Neural progenitor cell (in vitro differentiated cells): ENCODE data around the gene SMURF1. TPM values are rescaled to one million over a fixed set of nuclear protein-coding genes. Genes with fewer than 3 reads are reported as not detected.

Source experiments
- DNase-seq: peaks from one replicate; pipeline ENCODE4 v3.0.0-alpha.2; 2016; ENCODE audit warnings: low spot score
- H2AFZ ChIP-seq: fragments of 200-600 bp; sonication (generic); replicated peaks from 2 replicates; pipeline ENCODE4 v1.6.1; 2016; ENCODE audit warnings: antibody characterized with exemption
- H3F3A ChIP-seq: fragments of 200-600 bp; sonication (generic); 2 replicates; pipeline ENCODE4 v1.6.1; 2016; ENCODE audit warnings: antibody characterized with exemption, low read depth
- H3K27ac ChIP-seq: fragments of 200-600 bp; sonication (generic); 2 replicates; pipeline ENCODE4 v1.5.1; 2016; ENCODE audit warnings: mild to moderate bottlenecking
- H3K27me3 ChIP-seq: fragments of 200-600 bp; sonication (generic); 2 replicates; pipeline ENCODE4 v1.6.1; 2016; ENCODE audit warnings: mild to moderate bottlenecking, moderate library complexity
- H3K36me3 ChIP-seq: fragments of 200-600 bp; sonication (generic); 2 replicates; pipeline ENCODE4 v1.5.1; 2016
- H3K4me1 ChIP-seq: fragments of 200-600 bp; sonication (generic); 2 replicates; pipeline ENCODE4 v1.6.1; 2016; ENCODE audit warnings: mixed run types
- H3K4me2 ChIP-seq: fragments of 200-600 bp; sonication (generic); 2 replicates; pipeline ENCODE4 v1.6.1; 2016
- H3K4me3 ChIP-seq: fragments of 200-600 bp; sonication (generic); 2 replicates; pipeline ENCODE4 v1.5.1; 2016
- H3K79me2 ChIP-seq: fragments of 200-600 bp; sonication (generic); 2 replicates; pipeline ENCODE4 v1.6.1; 2016; ENCODE audit warnings: low read depth
- H3K9ac ChIP-seq: fragments of 200-600 bp; sonication (generic); 2 replicates; pipeline ENCODE4 v1.6.1; 2016
- H3K9me3 ChIP-seq: fragments of 200-600 bp; sonication (generic); 2 replicates; pipeline ENCODE4 v1.5.1; 2016; ENCODE audit warnings: low read depth
- H4K20me1 ChIP-seq: fragments of 200-600 bp; sonication (generic); 2 replicates; pipeline ENCODE4 v1.6.1; 2016; ENCODE audit warnings: low read depth
- H3K27ac Mint-ChIP-seq: 3 replicates; pipeline ENCODE4 v1.8.0; 2021; ENCODE audit warnings: mixed read lengths
- H3K27me3 Mint-ChIP-seq: 2 replicates; pipeline ENCODE4 v1.8.0; 2022; ENCODE audit warnings: low read depth, mild to moderate bottlenecking, inconsistent platforms, moderate library complexity, mixed read lengths; ENCODE audit not compliant: insufficient read depth
- H3K36me3 Mint-ChIP-seq: 3 replicates; pipeline ENCODE4 v1.8.0; 2021; ENCODE audit warnings: mixed read lengths
- H3K4me1 Mint-ChIP-seq: 3 replicates; pipeline ENCODE4 v1.8.0; 2021; ENCODE audit warnings: mixed read lengths
- H3K4me3 Mint-ChIP-seq: 3 replicates; pipeline ENCODE4 v1.8.0; 2021; ENCODE audit warnings: mild to moderate bottlenecking, moderate library complexity, mixed read lengths
- H3K9me3 Mint-ChIP-seq: 3 replicates; pipeline ENCODE4 v1.8.0; 2020; ENCODE audit warnings: mixed read lengths
- EZH2 ChIP-seq: fragments of 200-600 bp; sonication (generic); IDR thresholded peaks from 2 replicates; pipeline ENCODE4 v1.6.1; 2017; ENCODE audit warnings: antibody characterized with exemption, mild to moderate bottlenecking, moderate library complexity
- EZH2phosphoT487 ChIP-seq: fragments of 200-600 bp; sonication (generic); IDR thresholded peaks from 2 replicates; pipeline ENCODE4 v1.6.1; 2017; ENCODE audit warnings: antibody characterized with exemption
- total RNA-seq: library from RNA; depleted of rRNA; stranded (reverse); fragments of >200 nt; gene quantifications from 2 replicates; pipeline ENCODE4 v1.2.3, GENCODE V29; 2015; ENCODE audit warnings: low replicate concordance
- TF ChIP-seq, protein P1 (sequence below): fragments of 200-600 bp; sonication (generic); IDR thresholded peaks from 2 replicates; pipeline ENCODE4 v1.5.1; 2017; ENCODE audit warnings: antibody characterized with exemption, mild to moderate bottlenecking

The SMURF1 gene
- total RNA-seq, 1 donor from 2014 or later, result 31.0 TPM

DNA sequence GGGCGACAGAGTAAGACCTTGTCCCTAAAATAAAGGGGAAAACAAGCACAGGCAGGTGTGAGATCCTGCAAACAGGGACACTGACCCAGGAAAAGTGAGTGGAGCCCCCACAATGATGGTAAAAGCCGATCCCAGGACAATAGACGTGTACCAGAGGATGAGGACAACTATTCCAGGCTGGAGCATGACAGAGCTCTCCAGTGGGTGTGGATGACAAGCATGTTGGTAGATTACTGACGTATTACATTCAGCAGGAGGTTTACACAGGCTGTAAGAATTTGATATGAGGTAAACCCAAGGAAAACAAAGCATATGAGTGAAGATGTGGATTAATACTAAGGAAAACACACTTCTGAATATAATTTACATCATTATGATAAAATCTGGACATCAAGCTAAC is 27.8 kb upstream of the SMURF1 start:
- H3K9ac ChIP-seq, result no peak overlapping the region
- no peaks in the 10 kb centered on the region for H3K36me3 ChIP-seq
- no peaks in the 10 kb centered on the region for H3K79me2 ChIP-seq
- no peaks in the 10 kb centered on the region for H4K20me1 ChIP-seq
- no peak overlapping the region for H3K27ac ChIP-seq
- no peak overlapping the region for H3K27ac Mint-ChIP-seq
- no peak for DNase-seq
- H3F3A ChIP-seq, result no peaks in the 10 kb centered on the region
- TF ChIP-seq EZH2 (no peak), EZH2phosphoT487 (no peak)
- TF ChIP-seq, protein P1, sequence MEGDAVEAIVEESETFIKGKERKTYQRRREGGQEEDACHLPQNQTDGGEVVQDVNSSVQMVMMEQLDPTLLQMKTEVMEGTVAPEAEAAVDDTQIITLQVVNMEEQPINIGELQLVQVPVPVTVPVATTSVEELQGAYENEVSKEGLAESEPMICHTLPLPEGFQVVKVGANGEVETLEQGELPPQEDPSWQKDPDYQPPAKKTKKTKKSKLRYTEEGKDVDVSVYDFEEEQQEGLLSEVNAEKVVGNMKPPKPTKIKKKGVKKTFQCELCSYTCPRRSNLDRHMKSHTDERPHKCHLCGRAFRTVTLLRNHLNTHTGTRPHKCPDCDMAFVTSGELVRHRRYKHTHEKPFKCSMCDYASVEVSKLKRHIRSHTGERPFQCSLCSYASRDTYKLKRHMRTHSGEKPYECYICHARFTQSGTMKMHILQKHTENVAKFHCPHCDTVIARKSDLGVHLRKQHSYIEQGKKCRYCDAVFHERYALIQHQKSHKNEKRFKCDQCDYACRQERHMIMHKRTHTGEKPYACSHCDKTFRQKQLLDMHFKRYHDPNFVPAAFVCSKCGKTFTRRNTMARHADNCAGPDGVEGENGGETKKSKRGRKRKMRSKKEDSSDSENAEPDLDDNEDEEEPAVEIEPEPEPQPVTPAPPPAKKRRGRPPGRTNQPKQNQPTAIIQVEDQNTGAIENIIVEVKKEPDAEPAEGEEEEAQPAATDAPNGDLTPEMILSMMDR, result no peak
- no peaks in the 10 kb centered on the region for H3K9me3 ChIP-seq
- no peaks in the 10 kb centered on the region for H3K36me3 Mint-ChIP-seq
- no peak overlapping the region for H2AFZ ChIP-seq
- no peaks in the 10 kb centered on the region for H3K27me3 ChIP-seq
- no peaks in the 10 kb centered on the region for H3K4me1 ChIP-seq
- H3K4me3 ChIP-seq, result no peak overlapping the region
- H3K9me3 Mint-ChIP-seq, result peaks cover 4% of the 10 kb centered on the region
- H3K4me3 Mint-ChIP-seq, result no peak overlapping the region
- H3K4me1 Mint-ChIP-seq, result no peaks in the 10 kb centered on the region
- peaks cover 5% of the 10 kb centered on the region for H3K27me3 Mint-ChIP-seq
- no peak overlapping the region for H3K4me2 ChIP-seq

DNA sequence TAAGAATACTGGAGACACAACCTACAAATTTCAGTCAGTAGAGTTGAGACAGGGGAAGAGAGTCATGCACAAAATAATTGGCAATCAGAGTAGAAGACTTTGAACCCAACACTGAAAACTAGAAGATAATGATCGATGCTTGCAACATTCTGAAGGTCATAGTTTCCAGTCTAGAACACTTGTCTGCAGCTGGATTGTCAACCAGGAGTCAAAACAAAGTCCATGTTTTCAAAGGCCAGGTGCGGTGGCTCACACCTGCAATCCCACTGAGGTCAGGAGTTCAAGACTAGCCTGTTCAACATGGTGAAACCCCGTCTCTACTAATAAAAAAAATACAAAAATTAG is 26.8 kb upstream of the SMURF1 start:
- no peaks in the 10 kb centered on the region for H4K20me1 ChIP-seq
- no peaks in the 10 kb centered on the region for H3K4me1 ChIP-seq
- H3K4me3 ChIP-seq, result no peak overlapping the region
- no peak overlapping the region for H3K9ac ChIP-seq
- H3K27ac Mint-ChIP-seq, result no peak overlapping the region
- H3K4me2 ChIP-seq, result no peak overlapping the region
- H3K27me3 ChIP-seq, result no peaks in the 10 kb centered on the region
- no peaks in the 10 kb centered on the region for H3F3A ChIP-seq
- TF ChIP-seq EZH2 (no peak), EZH2phosphoT487 (no peak)
- TF ChIP-seq, protein P1, result no peak
- no peaks in the 10 kb centered on the region for H3K79me2 ChIP-seq
- no peaks in the 10 kb centered on the region for H3K36me3 Mint-ChIP-seq
- no peak overlapping the region for H2AFZ ChIP-seq
- no peaks in the 10 kb centered on the region for H3K36me3 ChIP-seq
- H3K27me3 Mint-ChIP-seq, result peaks cover 5% of the 10 kb centered on the region
- no peak overlapping the region for H3K4me3 Mint-ChIP-seq
- DNase-seq, result no peak
- no peak overlapping the region for H3K27ac ChIP-seq
- H3K4me1 Mint-ChIP-seq, result no peaks in the 10 kb centered on the region
- no peaks in the 10 kb centered on the region for H3K9me3 ChIP-seq
- peaks cover 4% of the 10 kb centered on the region for H3K9me3 Mint-ChIP-seq

DNA sequence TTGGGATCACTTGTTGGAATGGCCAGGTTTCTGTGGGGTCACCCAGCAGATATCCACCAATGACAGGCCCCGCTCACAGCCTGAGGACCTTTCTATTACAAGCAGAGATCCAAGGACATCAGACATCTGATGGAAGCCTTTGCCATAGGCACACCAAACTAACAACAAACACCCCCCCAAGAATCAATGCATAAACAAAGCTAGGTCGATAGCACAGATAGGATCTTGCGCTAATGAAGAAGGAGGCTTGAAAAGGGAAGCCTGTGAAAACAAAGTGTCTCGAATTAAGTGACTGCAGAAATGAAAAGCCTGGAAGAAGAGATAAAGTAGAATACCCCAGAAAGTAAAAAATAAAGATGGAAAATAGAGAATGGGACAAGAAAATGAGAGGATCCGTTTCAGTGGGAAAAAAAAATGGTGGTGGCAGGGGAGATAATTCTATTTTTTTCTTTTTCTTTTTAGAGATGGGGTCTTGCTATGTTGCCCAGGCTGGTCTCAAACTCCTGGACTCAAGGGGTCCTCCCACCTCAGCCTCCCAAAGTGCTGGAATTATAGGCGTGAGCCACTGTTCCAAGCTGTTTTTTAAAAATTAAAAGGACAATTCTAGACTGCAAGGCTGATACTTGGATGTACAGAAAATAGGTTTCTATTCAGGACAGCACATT is 26.3 kb upstream of the SMURF1 start:
- no peaks in the 10 kb centered on the region for H3K9me3 ChIP-seq
- H3F3A ChIP-seq, result no peaks in the 10 kb centered on the region
- H4K20me1 ChIP-seq, result no peaks in the 10 kb centered on the region
- H3K36me3 ChIP-seq, result no peaks in the 10 kb centered on the region
- no peak overlapping the region for H3K27ac ChIP-seq
- TF ChIP-seq, protein P1, result no peak
- TF ChIP-seq EZH2 (no peak), EZH2phosphoT487 (no peak)
- no peak overlapping the region for H2AFZ ChIP-seq
- H3K9ac ChIP-seq, result no peak overlapping the region
- peak overlapping the region; percentile 15 for H3K27ac Mint-ChIP-seq
- DNase-seq, result no peak
- H3K4me2 ChIP-seq, result no peak overlapping the region
- no peaks in the 10 kb centered on the region for H3K36me3 Mint-ChIP-seq
- H3K4me1 Mint-ChIP-seq, result no peaks in the 10 kb centered on the region
- H3K9me3 Mint-ChIP-seq, result peaks cover 4% of the 10 kb centered on the region
- no peak overlapping the region for H3K4me3 ChIP-seq
- no peaks in the 10 kb centered on the region for H3K4me1 ChIP-seq
- no peaks in the 10 kb centered on the region for H3K27me3 ChIP-seq
- peaks cover 5% of the 10 kb centered on the region for H3K27me3 Mint-ChIP-seq
- H3K4me3 Mint-ChIP-seq, result no peak overlapping the region
- H3K79me2 ChIP-seq, result no peaks in the 10 kb centered on the region
